ENCODE results near the gene PLS1. TPM values are rescaled to one million over a fixed set of nuclear protein-coding genes. Genes with fewer than 3 reads are reported as not detected.

Gene PLS1
- total RNA-seq, 2 donors from 2014 or later: 252 to 418 TPM

- TF ChIP-seq, protein P1, sequence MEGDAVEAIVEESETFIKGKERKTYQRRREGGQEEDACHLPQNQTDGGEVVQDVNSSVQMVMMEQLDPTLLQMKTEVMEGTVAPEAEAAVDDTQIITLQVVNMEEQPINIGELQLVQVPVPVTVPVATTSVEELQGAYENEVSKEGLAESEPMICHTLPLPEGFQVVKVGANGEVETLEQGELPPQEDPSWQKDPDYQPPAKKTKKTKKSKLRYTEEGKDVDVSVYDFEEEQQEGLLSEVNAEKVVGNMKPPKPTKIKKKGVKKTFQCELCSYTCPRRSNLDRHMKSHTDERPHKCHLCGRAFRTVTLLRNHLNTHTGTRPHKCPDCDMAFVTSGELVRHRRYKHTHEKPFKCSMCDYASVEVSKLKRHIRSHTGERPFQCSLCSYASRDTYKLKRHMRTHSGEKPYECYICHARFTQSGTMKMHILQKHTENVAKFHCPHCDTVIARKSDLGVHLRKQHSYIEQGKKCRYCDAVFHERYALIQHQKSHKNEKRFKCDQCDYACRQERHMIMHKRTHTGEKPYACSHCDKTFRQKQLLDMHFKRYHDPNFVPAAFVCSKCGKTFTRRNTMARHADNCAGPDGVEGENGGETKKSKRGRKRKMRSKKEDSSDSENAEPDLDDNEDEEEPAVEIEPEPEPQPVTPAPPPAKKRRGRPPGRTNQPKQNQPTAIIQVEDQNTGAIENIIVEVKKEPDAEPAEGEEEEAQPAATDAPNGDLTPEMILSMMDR (IDR thresholded peaks at IDR 0.05): no peak
- no peaks in the 10 kb centered on the region for H3K9me3 ChIP-seq
- intact Hi-C loops (cut with DNase I): no loop called here
- peak overlapping the region in 1 of 2 donors; percentile 48 for H3K9ac ChIP-seq (ENCODE audit: low read depth in 2 of 2, low read length in 2 of 2)
- no peaks in the 10 kb centered on the region for H3K27me3 ChIP-seq
- H3K4me1 ChIP-seq: peaks cover 4% of the 10 kb centered on the region
- DNase-seq: no peak
- peak overlapping the region; percentile 89 for H3K27ac ChIP-seq
- no peak overlapping the region for H3K4me3 ChIP-seq
- no peaks in the 10 kb centered on the region for H3K36me3 ChIP-seq
Observed at GRCh38 chr3:142663865-142664264, 67.7 kb downstream of the PLS1 start.

DNA sequence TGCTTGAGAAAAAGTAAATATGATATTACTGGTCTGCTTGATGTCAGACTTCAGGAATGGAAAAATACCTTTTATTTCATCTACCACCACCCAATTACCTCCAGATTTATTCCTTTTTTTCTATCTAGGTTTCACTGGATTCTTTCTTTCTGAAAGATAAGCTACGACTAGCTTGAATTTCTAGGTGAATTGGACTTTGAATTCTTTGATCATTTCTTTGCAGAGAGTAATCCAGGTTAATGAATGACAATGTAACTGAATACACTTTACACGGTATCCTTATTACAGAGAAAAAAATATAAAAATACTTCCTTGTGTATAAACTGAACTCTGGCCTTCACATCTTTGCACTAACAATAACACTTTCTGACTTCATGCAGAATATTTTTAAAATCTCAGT lies 68.1 kb downstream of the PLS1 start:
- Histone ChIP-seq H3K36me3 (no peaks in the 10 kb centered on the region), H3K9me3 (no peaks in the 10 kb centered on the region), H3K4me3 (no peak overlapping the region), H3K9ac (ENCODE audit: low read depth in 2 of 2, low read length in 2 of 2) (peak overlapping the region in 1 of 2 donors; percentile 48), H3K4me1 (peaks cover 4% of the 10 kb centered on the region), H3K27ac (peak overlapping the region; percentile 89), H3K27me3 (no peaks in the 10 kb centered on the region)
- no peak for DNase-seq
- TF ChIP-seq, protein P1 (IDR thresholded peaks at IDR 0.05): no peak
- intact Hi-C loops (cut with DNase I): no loop called here

- H3K27me3 ChIP-seq: no peaks in the 10 kb centered on the region
- H3K4me3 ChIP-seq: no peak overlapping the region
- intact Hi-C loops (cut with DNase I): no loop called here
- no peaks in the 10 kb centered on the region for H3K36me3 ChIP-seq
- no peak for DNase-seq
- peak overlapping the region in 1 of 2 donors; percentile 30 for H3K9ac ChIP-seq (ENCODE audit: low read depth in 2 of 2, low read length in 2 of 2)
- H3K4me1 ChIP-seq: peaks cover 4% of the 10 kb centered on the region
- TF ChIP-seq, protein P1 (IDR thresholded peaks at IDR 0.05): no peak
- H3K27ac ChIP-seq: peak overlapping the region; percentile 89
- H3K9me3 ChIP-seq: no peaks in the 10 kb centered on the region
Observed at GRCh38 chr3:142664819-142665218, 68.6 kb downstream of the PLS1 start.

- no peak for DNase-seq
- intact Hi-C loops (cut with DNase I): no loop called here
- no peak overlapping the region for H3K27ac ChIP-seq
- H3K9ac ChIP-seq (ENCODE audit: low read depth in 2 of 2, low read length in 2 of 2): no peak overlapping the region
- no peaks in the 10 kb centered on the region for H3K27me3 ChIP-seq
- TF ChIP-seq, protein P1 (IDR thresholded peaks at IDR 0.05): no peak
- peaks cover 5% of the 10 kb centered on the region for H3K36me3 ChIP-seq
- no peaks in the 10 kb centered on the region for H3K9me3 ChIP-seq
- H3K4me3 ChIP-seq: no peak overlapping the region
- H3K4me1 ChIP-seq: peaks cover under 1% of the 10 kb centered on the region
Observed at GRCh38 chr3:142670120-142670519, 73.9 kb downstream of the PLS1 start.

DNA sequence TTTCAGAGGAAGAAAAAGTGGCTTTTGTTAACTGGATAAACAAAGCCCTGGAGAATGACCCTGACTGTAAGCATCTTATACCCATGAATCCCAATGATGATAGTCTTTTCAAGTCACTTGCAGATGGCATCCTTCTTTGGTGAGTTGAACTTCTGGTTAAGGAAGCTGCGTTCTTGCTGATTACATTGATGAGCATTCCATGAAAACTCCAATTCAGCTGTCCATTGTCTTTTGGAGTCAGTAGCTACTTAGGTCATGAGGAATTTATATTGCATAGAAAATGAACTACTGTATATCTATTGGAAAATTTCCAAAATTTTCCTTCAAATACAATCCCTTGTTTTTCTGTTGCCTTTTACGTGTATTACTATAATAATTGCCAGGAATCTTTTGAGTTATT lies 80.0 kb downstream of the PLS1 start:
- TF ChIP-seq, protein P1 (IDR thresholded peaks at IDR 0.05): no peak
- H3K9me3 ChIP-seq: no peaks in the 10 kb centered on the region
- H3K36me3 ChIP-seq: peaks cover 2% of the 10 kb centered on the region
- no peak overlapping the region for H3K4me3 ChIP-seq
- H3K27ac ChIP-seq: no peak overlapping the region
- H3K9ac ChIP-seq (ENCODE audit: low read depth in 2 of 2, low read length in 2 of 2): no peak overlapping the region
- no peak for DNase-seq
- H3K4me1 ChIP-seq: no peaks in the 10 kb centered on the region
- no peaks in the 10 kb centered on the region for H3K27me3 ChIP-seq
- intact Hi-C loops (cut with DNase I): no loop called here
